ENCODE results near the gene MRPS34.

Gene MRPS34

DNA sequence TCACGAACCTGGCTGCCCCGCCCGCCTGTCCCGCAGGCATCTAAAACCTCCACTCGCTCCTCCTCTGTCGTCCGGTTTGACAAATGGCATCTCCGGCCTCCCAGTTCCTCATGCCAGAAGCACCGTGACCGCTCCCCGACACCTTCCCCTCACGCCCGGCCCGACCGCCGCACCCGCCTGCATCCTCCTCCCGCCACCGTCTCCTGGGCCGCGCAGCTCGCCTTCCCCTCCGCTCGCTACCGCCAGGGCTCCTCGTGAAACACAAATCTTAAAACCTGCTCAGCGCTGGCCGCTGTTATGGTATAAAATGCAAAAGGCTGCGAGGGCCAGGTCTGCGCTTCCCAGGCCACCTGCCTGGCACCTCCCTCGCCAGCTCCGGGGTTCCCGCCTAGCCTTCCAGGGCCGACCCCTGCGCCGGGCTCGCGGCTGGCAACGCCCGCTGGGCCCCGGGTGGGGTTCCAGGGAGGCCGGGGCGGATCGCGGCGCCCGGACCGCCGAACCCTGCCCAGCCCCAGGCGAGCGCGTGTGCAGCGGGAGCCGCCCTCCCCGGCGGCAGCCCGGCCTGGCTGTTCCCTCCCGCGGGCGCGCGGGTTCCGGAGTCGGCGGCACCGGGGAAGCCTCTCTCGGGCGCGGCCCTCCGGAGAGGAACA, 8.9 kb upstream of the MRPS34 start:
- no peak for DNase-seq (ENCODE audit: low read depth in 3 of 3)

DNA sequence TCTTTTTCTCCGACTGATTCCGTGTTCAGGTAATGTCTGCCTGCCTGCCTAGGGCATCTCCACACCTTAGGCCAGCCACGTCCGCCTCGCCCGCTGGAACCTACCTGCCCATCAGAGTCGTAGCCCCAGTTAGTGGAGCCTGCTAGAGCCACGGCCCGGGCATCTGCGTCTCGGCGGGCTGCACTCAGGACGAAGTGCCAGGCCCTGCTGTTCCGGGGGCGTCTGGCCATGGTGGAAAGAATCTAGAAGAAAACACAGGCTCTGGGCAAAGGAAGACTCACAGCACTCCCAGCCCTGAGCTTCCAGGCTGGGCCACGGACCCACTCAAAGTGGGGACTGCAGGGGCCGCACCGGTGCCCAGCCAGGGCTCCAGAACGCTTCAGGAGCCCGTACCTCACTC, 8.3 kb upstream of the MRPS34 start:
- no peak for DNase-seq (ENCODE audit: low read depth in 3 of 3)

DNA sequence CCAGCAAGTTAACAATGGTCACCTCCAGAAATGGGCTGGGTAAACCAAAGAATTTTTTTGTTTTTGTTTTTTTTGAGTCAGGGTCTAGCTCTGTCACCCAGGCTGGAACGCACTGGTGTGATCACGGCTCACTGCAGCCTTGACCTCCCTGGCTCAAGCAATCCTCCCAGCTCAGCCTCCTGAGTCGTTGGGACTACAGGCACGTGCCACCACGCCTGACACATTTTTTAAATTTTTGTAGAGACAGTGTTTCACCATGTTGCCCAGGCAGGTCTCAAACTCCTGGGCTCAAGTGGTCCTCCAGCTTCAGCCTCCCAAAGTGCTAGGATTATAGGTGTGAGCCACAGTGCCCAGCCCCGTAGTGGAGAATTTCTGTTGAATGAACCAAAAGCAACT, 7.7 kb upstream of the MRPS34 start:
- DNase-seq (ENCODE audit: low read depth in 3 of 3), result no peak

DNA sequence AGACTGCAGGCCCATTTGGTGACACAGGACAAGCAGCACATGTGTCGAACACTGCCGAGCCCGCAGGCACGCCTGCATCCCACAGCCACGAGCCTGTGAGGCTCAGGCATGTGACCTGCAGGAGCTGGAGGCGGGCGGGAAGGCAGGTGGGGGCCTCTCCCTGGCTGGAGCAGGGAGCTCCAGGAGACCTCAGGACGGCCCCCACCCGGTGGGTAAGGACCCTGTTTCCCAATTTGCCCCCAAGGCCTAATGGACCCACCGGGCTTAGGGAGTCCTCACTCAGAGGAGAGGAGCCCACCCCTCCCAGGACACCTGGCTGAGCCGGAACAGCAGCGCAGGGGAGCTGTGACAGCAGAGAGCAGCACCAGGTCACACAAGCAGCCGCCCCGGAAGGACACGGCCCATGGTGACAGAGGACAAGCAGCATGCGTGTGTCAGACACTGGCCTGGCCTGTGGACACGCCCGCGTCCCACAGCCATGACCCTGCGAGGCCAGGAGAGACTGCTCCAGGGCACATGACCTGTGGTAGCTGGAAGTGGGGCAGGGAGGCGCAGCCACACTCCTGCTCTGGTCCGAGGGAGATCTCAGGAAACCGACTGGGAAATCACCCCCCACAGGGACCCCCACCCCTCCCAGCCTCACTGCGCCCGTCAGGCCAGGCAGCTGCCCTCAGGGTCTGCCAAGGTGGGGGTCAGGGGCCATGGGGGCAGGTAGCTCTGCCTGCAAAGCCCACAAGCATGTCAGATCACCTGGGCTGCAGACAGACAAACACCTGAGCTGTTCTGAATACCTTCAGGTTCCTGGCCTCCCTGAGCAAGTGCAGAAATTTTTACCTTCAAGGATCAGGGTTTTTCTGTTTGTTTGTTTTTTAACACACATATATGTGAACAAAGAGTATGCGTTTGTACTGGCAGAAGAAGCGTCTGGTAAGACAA, 7.1 kb upstream of the MRPS34 start:
- no peak for DNase-seq (ENCODE audit: low read depth in 3 of 3)

DNA sequence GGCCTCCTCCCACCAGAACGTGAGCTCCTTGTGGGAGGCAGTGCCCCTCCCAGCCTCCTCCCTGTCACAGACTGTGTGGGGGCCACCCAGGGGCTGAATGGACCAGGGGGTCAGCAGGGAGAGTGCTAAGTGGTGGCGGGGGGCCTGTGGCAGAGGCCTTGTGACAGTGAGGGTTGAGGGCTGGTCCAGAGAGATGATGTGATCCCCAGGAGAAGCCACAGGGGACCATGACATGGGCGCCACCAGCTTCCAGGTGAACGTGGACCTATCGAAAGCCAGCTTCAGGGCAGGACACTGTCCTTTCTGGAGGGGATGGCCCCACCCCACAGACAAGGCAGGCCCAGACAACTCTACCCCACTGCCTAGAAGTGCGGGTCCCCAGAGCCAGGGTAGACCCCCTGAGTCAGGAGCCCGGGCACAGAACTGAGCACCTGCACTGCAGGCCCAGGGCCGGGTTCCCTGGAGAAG, 6.3 kb upstream of the MRPS34 start:
- no peak for DNase-seq (ENCODE audit: low read depth in 3 of 3)

DNA sequence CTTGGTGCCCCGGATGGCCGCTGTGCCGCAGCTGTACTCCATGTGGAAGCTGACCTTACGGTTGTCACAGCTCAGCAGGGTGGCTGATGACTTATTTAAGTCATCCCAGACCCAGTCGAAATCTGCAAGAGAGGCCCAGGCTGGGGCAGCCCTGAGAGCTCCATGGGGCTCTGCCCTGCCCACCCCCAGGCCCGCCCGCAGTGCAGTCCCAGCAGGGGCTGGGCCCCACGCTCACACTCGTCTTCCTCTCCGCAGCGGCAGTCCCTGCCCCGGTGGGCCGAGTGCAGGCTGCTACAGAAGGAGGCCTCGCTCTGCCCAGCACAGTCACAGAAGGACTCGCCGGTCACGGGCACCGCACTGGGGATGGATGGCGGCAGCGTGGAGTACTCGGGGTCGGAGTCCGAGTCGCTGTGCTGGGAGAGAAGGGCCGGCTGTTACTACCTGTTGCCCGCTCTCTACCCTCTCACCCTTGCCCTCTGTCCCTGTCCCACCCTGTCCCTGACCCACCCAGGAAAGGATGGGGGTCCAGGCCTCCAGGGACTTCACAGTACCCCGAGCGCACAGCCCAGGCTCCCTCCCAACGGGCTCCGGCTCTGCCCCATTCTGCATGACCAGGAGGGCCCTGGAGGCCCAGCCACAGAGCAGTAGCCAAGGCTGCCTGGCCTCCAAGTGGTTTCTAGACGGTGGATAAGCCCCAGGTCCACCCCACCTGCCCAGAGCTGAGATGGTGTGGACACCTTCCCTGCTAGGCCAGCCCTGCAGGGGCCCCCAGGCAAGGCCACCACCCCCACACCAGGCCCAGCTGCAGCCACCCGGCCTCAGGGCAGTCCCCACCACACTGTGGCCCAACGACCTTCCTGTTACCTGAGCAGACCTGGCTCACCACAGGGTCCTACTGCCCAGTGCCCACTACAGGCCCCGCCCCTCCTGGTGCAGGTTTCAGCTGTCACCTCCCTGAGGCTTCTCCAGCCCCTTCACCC, 5.6 kb upstream of the MRPS34 start:
- no peak for DNase-seq (ENCODE audit: low read depth in 3 of 3)

DNA sequence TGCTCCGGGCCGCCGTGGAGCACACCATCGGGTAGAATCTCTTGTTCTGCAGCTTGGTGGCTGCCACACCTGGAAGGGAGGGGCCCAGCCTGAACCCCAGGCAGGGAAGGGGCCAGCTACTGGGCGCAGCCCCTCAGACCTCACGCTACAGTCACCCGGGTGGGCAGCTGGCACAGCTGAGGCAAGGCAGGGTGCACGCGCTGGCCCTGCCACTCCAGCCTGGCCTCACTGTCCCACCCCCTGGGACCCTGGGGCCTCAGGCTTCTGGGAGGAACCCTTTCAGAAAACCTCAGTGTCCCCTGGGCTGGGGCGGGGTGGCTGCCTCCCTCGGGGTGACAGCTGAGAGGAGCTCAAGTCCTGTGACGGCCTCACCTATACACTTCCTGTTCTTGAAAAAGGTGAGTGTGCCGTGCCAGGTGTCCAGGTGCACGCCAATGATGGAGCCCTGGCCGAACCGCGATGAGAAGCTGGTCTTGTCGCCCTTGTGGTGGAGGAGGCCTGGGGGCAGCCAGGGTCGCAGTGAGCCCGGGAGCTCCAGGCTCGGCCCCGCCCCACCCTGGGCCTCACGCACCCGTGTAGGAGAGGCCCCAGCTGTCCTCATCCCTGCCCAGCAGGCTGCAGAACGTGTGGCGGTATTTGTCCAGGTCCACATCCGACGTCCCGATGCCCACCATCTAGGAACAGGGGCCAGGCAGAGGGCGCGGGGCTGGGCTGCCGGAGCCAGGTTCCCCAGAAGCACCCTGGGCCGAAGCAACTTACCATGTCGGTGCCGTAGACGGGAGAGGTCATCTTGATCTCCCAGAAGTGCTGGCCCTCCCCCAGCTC, 4.7 kb upstream of the MRPS34 start:
- DNase-seq (ENCODE audit: low read depth in 3 of 3), result no peak

DNA sequence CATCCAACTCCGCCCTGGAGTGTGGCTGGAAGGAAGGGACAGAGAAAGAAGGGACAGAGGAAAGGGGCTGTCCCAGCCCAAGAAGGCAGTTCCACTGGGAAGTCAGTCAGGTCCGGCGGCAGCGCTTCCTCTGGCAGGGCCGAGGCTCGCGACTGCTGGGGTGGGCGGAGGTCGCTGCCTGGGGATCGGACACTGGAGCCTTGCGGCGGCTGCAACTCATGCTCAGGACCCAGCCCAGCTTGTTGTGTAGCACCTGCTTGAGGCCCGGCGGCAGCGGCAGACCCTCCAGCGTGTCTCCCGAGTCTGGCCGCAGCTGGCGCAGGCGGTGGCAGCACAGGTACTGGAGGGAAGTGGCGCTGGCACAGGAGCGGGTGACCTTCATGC, 4.0 kb upstream of the MRPS34 start:
- DNase-seq (ENCODE audit: low read depth in 3 of 3), result no peak

DNA sequence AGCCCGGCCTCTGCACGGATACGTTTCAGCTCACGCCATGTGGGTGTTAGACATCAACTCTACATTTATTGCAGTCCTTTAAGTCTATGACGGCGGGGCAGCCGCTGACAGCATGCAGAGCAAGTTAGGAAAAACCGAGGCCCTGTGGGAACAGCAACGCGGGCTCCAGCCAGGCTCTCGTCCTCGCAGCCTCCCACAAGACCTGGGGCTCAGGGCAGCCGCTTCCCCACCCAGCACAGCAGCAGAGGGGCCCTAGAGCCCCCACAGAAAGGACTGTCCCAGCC, 3.7 kb upstream of the MRPS34 start:
- DNase-seq (ENCODE audit: low read depth in 3 of 3), result no peak

DNA sequence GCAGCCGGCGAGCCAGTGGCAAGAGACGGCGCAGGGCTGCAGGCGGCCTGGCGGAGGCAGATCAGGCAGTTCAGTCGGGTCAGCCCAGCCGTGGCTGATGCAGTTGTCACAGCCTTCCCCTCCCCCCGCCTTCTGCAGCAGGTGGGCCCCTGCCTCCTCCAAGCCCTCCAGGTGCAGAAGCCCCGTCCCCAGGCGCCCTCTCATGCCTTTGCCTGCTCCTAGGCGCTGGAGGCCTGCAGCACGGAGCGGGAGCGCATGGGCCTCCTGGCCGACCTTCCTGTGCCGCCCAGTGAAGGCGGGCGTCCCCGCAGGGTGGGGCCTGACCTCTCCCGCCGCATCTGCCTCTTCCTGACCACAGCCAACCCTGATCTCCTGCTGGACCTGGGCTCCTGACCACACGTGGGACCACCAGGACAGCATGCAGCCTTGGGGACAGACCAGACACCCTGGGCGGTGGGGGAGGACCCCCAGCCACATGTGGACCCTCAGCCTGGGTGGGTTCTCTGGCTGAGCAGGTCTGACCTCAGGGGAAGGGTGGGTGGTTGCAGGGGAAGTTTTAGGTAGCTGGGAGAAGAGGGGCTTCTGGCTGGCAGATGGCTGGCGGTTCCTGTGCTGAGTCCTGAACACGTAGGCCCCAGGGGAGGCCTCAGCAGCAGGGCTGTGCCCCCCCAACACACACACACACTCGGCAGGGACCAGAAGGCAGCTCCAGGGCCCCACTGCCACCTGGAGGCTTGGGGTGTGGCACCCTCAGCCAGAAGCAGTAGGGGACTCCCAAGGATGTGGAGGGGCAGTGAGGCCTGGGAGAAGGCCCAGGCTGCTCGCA, 3.1 kb upstream of the MRPS34 start:
- no peak for DNase-seq (ENCODE audit: low read depth in 3 of 3)

DNA sequence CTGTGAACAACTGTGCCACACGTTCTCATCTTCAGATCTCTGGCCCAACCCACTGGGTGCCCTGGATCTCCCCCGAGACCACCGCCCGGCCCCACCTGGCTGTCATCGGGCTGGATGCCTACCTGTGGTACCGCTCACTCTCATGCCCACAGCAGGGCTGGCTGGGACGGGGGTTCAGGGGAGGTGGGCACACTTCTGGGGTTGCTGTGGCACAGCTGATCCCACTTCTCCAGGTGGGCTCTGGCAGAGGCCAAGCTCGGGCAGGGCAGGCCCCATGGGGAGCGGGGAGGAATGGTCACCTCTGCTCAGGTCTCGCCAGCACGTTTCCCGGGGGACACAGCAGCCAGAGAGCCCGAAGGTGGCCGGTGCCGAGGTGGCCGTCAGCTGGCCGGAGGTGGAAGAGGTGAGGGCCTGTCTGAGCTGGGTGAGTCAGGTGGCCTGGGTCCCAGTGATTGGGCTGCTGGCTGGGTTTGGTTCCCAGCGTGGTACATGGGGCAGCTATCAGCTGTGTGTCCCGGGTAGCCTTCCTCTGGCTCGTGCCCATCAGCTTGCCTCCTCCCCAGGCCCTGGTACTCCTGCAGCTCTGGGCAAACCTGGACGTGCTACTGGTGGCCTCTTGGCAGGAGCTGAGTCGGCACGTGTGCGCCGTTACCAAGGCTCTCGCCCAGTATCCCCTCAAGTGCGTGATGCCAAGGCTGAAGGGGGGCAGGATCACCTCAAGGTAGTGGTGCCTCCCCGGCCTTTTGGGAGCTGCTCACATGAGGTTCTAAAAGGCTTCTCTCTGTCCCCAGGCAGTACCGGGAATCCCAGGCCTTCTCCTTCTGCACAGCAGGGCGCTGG, 2.3 kb upstream of the MRPS34 start:
- no peak for DNase-seq (ENCODE audit: low read depth in 3 of 3)

DNA sequence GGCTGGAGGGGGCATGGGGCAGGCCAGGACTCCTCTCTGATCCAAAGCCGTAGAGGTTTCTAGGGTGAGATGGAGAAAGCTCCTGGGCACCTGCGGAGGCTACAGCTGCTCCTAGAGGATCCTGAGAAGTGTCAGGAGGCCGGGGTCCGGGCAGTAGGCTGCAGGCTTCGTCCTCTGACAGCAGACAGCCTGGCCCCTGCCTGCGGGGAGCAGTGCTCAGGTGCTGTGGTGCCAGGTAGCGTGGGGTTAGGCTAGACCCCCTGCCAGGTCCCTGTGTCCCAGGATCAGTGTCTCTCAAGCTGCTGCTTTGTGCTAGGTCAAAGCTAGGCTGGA, 1.5 kb upstream of the MRPS34 start:
- DNase-seq (ENCODE audit: low read depth in 3 of 3), result no peak

DNA sequence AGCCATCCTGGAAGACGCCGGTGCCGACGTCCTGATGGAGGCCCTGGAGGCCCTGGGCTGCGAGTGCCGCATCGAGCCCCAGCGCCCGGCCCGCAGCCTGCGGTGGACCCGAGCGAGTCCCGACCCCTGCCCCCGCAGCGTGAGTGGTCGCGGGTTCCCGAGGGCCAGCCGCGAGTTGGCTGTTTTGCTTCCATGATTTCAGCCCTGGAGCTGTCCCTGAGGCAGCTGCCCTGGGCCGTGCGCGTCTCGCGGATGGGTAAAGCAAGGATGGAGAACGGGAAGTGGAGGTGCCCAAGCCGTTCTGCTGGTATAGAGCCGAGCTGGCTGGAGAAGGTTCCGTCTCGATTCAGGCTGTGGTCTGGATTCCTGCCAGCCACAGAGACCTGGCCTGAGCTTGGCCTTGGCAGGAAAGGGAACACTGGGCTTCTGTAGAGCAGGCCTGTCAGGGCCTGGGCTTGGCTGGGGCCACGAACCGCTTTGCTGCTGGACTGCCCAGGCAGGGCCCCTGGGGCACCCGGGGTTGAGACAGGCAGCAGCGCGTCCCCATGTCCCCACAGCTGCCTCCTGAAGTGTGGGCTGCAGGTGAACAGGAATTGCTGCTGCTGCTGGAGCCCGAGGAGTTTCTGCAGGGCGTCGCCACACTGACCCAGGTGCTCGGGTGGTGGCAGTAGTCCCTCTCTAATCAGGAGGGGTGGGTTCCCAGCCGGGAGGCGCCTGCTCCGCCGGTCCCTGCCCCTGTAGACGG, 941 bp upstream of the MRPS34 start:
- DNase-seq (ENCODE audit: low read depth in 3 of 3), result no peak

DNA sequence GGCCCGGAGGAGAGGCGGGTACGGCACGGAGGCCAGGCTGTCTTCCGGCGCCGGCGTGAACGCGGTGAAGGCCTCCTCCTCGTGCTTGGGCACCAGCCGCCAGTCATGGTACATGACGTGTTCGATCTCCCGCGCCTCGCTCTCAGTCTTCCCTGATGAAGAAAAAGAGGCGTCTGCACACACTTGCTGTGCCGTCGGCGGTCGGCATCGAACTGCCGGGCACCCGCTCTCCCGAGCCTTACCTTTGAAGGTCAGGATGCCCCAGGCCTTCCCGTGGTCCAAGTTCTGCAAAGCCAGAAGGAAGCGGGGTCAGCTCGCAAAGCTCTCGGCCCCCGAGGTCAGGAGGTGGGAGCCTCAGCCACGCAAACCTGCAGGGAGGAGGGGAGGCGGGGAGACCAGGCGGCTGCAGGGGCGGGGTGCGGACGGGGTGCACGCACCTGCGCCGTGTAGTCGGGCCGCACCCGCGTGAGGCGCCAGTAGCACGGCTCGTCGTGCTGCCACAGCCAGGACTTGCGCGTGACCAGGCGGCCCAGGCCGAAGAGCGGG, 499 bp downstream of the MRPS34 start, which contains the start of gene EME2:
Gene EME2 (plus strand): TSS at position 449 of the 546 bp plus-strand sequence. CDS start 418 bp downstream, outside the sequence.
- DNase-seq (ENCODE audit: low read depth in 3 of 3), result peak in 1 of 3 experiments; percentile 32

DNA sequence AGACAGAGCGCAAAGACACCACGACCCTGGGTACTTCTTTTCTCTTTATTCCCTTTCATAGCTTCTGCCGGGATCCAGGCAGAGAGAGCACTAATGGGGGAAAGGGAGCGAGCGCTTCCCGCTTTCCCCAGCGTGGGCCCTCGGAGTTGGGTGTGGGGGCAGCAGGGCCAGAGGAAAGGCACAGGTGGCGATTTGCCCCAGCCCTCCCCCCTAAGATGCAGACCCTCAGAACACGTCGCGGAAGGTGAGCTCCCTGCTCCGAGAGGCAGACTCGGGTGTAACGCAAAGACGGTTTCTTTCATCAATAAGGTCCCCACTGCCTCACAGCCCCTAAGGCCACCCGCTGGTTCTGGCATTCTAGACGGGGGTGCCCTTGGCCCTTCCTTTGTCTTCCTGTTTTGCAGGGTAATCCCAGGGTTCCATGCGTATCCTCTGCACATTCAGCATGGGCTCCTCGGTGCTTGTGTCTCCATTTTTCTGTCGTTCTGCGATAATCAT, 1.0 kb downstream of the MRPS34 start:
- DNase-seq (ENCODE audit: low read depth in 3 of 3), result peak in 1 of 3 experiments; percentile 23

DNA sequence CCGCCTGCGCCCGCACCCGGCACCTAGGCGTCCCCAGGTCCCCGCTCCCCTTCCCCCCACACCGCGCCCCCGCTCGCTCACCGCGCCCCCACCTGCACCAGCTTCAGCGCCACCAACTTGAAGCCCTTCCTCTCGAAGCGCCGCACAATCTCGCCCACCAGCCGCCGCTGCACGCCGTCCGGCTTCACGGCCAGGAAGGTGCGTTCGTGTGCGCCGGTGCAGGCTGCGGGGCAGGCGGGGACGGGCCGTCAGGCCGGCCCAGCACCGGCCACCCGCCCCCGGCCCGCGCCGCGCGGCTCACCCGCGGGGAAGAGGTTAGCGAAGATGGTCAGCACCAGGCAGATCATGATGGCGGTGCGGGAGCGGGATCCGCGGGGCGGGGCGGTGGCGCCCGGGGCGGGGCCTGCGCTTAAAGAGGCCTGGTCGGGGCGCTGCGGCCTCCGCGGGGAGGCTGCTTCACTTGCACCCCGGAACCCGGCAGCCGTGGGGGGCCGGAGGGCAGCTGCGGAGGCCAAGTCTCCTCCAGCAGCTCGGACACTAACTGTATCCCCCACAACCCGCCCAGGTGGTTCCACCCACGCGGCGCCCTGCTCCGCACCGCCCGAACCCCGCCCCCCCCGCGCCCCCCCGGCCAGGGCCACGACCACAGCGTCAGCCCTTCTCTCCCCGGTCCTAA, 1.6 kb downstream of the MRPS34 start, which contains the start of gene NME3:
Gene NME3 (minus strand): TSS at position 356 of the 676 bp plus-strand sequence. CDS start 9 bp downstream, at position 347.
- DNase-seq (ENCODE audit: low read depth in 3 of 3), result peak; percentile 51 to 65 (median 61)

Data from stimulated activated CD4-positive, alpha-beta T cell treated with anti-CD3 and anti-CD28 coated beads, TNF-alpha, amount 100 ng/mL, for 4 hours (primary cell).